ENCODE data around the gene TCL1A. TPM values are rescaled to one million over a fixed set of nuclear protein-coding genes. Genes with fewer than 3 reads are reported as not detected.

Gene TCL1A
- total and polyA plus RNA-seq, 10 of the 15 experiments (the other 5 are each of a cell fraction or from before 2014, with no cell fraction given), result 5.9 to 283 (median 113) TPM

GRCh38 chr14:95683793-95684192 lies 30.1 kb downstream of the TCL1A start (continued):
- TF ChIP-seq, protein P1, sequence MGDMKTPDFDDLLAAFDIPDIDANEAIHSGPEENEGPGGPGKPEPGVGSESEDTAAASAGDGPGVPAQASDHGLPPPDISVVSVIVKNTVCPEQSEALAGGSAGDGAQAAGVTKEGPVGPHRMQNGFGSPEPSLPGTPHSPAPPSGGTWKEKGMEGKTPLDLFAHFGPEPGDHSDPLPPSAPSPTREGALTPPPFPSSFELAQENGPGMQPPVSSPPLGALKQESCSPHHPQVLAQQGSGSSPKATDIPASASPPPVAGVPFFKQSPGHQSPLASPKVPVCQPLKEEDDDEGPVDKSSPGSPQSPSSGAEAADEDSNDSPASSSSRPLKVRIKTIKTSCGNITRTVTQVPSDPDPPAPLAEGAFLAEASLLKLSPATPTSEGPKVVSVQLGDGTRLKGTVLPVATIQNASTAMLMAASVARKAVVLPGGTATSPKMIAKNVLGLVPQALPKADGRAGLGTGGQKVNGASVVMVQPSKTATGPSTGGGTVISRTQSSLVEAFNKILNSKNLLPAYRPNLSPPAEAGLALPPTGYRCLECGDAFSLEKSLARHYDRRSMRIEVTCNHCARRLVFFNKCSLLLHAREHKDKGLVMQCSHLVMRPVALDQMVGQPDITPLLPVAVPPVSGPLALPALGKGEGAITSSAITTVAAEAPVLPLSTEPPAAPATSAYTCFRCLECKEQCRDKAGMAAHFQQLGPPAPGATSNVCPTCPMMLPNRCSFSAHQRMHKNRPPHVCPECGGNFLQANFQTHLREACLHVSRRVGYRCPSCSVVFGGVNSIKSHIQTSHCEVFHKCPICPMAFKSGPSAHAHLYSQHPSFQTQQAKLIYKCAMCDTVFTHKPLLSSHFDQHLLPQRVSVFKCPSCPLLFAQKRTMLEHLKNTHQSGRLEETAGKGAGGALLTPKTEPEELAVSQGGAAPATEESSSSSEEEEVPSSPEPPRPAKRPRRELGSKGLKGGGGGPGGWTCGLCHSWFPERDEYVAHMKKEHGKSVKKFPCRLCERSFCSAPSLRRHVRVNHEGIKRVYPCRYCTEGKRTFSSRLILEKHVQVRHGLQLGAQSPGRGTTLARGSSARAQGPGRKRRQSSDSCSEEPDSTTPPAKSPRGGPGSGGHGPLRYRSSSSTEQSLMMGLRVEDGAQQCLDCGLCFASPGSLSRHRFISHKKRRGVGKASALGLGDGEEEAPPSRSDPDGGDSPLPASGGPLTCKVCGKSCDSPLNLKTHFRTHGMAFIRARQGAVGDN (IDR thresholded peaks at IDR 0.05), result no peak
- 0 out of 2 replicates have a peak, but pooled peaks have one; percentile 47 for TF ChIP-seq YY1 (IDR thresholded peaks at IDR 0.05; ENCODE audit: low read depth, low read length)
- TF ChIP-seq RELA (IDR thresholded peaks at IDR 0.05; ENCODE audit: borderline replicate concordance, partially characterized antibody), result peak; percentile 59

DNA sequence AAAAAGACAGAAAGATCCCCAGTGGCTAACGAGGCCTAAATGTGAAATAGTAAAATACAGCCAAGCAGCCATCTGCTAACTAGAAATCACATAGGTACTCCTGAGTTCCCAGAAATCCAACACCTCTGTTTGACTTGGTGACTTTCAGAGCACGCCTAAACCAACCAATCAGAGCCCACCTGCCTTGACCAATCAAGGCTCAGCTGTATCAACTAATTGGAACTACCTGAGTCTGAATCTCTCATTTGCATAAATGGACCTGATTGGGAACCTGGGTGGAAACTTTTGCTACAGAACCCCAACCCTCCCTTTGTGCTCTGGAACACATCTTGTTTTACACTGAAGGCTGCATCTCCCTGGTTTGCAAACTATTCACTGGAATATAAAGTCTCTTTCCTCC lies 32.8 kb downstream of the TCL1A start:
- no peak overlapping the region for H3K4me3 ChIP-seq
- H3K9me3 ChIP-seq (replicated peaks; ENCODE audit: control insufficient read depth, insufficient read depth, low read length), result no peaks in the 10 kb centered on the region
- H3K36me3 ChIP-seq (ENCODE audit: control insufficient read depth in 2 of 2, insufficient read depth in 2 of 2, low read length in 1 of 2), result no peaks in the 10 kb centered on the region
- H3K4me1 ChIP-seq (ENCODE audit: control insufficient read depth, insufficient read depth, low read length), result peaks cover 8% of the 10 kb centered on the region
- ATAC-seq (no peak), DNase-seq (ENCODE audit: low read depth, low spot score) (no peak), FAIRE-seq (no peak)
- RAD21 ChIA-PET (ENCODE audit: unreplicated experiment), result interaction anchor here (1.2 to 4.0 kb wide), 5 partner anchors 12 to 121 kb away, joined by 3 to 44 read pairs (median 32); no protein-coding TSS in a partner anchor
- no peak overlapping the region for H3K4me2 ChIP-seq (ENCODE audit: control insufficient read depth, insufficient read depth)
- POLR2A ChIA-PET, result no interaction called here
- no peak overlapping the region for H3K27ac ChIP-seq (ENCODE audit: control insufficient read depth, insufficient read depth)
- no peak overlapping the region for H3K9ac ChIP-seq (ENCODE audit: control insufficient read depth, insufficient read depth, low read length)
- intact Hi-C loops (cut with micrococcal nuclease; ENCODE audit: unreplicated experiment), result no loop called here
- CTCF ChIA-PET, result interaction anchor here (0.8 to 8.8 kb wide), 8 partner anchors 11 to 117 kb away, joined by 4 to 217 read pairs (median 30); no protein-coding TSS in a partner anchor
- H3K27me3 ChIP-seq (replicated peaks in 1 of 2; ENCODE audit: control insufficient read depth in 2 of 2, insufficient read depth in 2 of 2, low read length in 1 of 2), result no peaks in the 10 kb centered on the region; a peak in 1 of 4 replicates
- WGBS (ENCODE audit: insufficient coverage, insufficient replicate concordance, low lambda C conversion rate, missing lambda C conversion rate), result 50% methylated on average over 2 of the region's 2 CpGs
- BruUV-seq (replicated peaks), result no TSS peak
- in situ Hi-C loops (cut with MboI), result loop anchor here (5.0 to 10.0 kb wide), 3 partner anchors 74 to 314 kb away; no protein-coding TSS in a partner anchor
- TF ChIP-seq NFYB (IDR thresholded peaks at IDR 0.05; ENCODE audit: insufficient read depth, low read depth, low read length), result 0 out of 2 replicates have a peak, but pooled peaks have one; percentile 39
- TF ChIP-seq ASH2L (IDR thresholded peaks at IDR 0.05; ENCODE audit: borderline replicate concordance, low read depth), result no peak
- no peaks in the 10 kb centered on the region for H4K20me1 ChIP-seq (ENCODE audit: control insufficient read depth, insufficient read depth)
- no peak overlapping the region for H2AFZ ChIP-seq (ENCODE audit: control insufficient read depth, low read depth, low read length)
- SMC1A ChIA-PET (ENCODE audit: uncharacterized antibody, unreplicated experiment), result interaction anchor here (1.0 to 8.3 kb wide), 6 partner anchors 16 to 120 kb away, joined by 3 to 78 read pairs (median 6); no protein-coding TSS in a partner anchor
- H3K79me2 ChIP-seq (ENCODE audit: control insufficient read depth, insufficient read depth, low read length), result no peaks in the 10 kb centered on the region

All from GM12878 (cell line).